ENCODE results near the gene GALNT14. TPM values are rescaled to one million over a fixed set of nuclear protein-coding genes. Genes with fewer than 3 reads are reported as not detected.

The GALNT14 gene
- total RNA-seq, 1 experiment from 2014 or later: 5.9 TPM

DNA sequence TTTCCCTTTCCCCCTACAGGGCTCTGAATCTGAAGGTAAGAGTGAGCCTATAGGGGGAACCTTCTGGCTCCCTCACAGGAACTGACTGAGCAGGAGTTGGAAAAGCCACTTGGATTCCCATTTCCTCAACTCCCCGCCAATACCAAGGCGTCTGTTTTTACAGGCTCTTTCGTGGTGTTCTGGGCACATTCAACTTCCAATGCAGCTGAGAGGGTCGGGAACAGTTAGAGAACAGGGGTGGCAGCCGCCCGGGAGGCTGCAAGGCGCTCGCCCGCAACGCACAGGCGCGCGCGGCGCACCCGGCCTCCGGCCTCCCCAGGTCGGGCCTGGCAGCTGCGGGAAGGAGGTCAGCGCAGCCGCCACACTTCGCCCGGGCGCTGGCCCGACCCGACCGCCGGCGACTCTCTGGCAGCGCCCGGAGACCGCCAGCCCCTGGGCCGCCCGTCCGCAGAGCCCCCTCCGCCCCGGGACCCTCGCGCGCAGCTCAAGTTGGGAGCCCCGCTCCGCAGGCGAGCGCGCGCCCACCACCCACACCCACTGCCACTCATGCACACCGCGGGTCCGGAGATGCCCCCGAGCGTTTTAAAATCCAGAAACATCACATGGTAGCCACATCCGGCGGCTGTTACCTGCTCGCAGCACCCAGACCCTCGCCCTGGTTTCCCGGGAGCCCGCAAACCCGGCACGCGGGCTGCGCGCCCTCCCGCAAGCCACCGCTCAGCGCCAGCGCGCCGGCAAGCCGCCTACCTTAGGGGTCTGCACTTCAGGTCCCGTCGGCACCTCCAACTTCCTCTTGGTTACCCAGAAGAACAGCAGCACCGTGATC is 816 bp downstream of the GALNT14 start:
- DNase-seq (ENCODE audit: low read depth, low spot score): peak; percentile 7
- in situ Hi-C loops (cut with HindIII; ENCODE audit: low pct_unique_long_range_greater_than_20kb, low sequenced_read_pairs): no loop called here

DNA sequence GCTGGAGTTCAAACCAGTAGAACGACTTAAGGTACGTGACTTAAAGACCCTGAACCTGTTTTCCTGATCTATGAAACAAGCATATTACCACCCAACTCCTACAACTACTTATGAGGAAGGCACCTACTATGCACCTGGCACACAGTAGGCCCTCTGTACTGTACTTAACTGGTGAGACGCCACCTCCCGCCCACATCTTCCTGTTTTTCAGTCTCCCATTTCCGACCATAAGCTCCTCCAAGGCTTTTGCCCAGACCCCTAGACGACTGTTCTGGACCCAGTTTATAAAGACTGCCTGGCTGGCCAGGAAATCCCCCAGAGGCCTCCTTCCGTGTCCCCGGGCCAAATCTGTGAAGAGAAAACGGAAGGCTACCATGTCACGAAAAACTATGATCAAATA is 1.5 kb downstream of the GALNT14 start:
- no peak for DNase-seq (ENCODE audit: low read depth, low spot score)
- in situ Hi-C loops (cut with HindIII; ENCODE audit: low pct_unique_long_range_greater_than_20kb, low sequenced_read_pairs): no loop called here

DNA sequence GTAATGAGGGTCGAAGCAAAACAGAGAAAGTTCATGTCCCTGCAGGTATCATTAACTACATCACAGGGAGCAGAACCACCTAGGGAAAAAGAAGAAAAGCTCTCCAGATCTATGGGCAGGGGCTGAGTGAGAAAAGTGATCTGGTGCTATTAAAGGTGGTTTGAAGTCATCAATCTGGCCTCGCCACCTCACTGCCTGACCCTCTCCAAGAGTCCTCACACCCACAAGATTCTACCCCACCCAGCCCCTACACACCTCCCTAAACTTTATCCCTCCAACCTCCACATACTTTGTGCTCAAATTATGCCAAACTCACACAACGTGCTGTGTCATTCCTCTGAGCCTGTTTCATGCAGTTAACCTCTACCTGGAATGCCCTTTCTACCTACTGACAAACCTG is 2.2 kb downstream of the GALNT14 start:
- in situ Hi-C loops (cut with HindIII; ENCODE audit: low pct_unique_long_range_greater_than_20kb, low sequenced_read_pairs): no loop called here
- no peak for DNase-seq (ENCODE audit: low read depth, low spot score)

DNA sequence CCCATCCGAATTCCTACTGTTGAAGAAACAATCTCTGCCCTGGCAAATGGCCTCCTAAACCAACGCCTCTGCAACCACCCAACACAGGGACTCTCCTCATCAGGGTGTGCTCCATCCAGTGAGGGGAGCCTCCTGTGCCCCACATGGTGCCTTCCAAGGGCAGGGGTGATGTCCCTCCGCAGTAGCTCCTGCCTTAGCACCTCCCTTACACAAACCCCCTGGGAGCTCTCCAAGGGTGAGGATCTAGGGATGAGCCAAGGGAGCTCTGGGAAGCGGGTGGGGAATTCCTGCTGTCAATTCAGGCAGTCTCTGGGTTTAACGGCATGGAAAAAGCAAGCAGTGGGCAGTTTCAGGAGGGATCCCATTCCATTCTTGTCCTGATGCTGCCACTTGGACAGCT is 3.8 kb downstream of the GALNT14 start:
- in situ Hi-C loops (cut with HindIII; ENCODE audit: low pct_unique_long_range_greater_than_20kb, low sequenced_read_pairs): no loop called here
- DNase-seq (ENCODE audit: low read depth, low spot score): no peak

DNA sequence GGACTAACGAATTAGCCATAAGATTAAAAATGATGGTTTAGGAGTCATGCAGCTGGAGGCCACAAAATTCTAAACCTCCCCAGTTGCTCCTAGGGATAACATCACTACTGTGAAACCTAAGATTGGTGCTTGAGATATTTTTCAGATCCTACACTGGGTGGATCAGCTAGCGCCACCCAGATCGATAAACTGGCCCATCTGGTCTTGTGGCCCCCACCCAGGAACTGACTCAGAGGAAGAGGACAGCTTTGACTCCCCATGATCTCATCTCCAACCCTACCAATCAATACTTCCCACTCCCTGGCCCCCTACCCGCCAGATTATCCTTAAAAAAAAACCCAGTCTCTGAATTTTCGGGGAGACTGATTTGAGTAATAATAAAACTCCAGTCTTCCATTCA is 5.5 kb downstream of the GALNT14 start:
- DNase-seq (ENCODE audit: low read depth, low spot score): no peak
- in situ Hi-C loops (cut with HindIII; ENCODE audit: low pct_unique_long_range_greater_than_20kb, low sequenced_read_pairs): no loop called here

DNA sequence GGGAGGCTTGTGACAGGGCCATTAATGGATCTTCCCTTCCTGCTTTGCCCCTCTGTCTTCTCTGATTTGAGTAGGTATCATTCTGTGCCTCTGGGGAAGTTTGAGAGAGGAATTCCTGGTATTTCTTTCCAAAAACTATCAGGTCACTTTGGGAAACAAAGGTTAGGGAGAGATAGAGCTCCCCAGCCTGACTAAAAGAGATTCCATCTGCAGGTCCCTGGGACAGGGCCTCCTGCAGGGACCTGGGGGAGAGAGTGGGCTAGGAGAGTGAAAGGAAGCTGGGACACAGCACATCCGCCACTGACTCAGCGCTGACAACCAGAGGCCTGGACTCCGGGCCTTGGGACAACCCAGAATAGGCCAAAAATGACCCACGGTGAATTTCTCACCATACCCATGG is 6.4 kb downstream of the GALNT14 start:
- no peak for DNase-seq (ENCODE audit: low read depth, low spot score)
- in situ Hi-C loops (cut with HindIII; ENCODE audit: low pct_unique_long_range_greater_than_20kb, low sequenced_read_pairs): no loop called here

DNA sequence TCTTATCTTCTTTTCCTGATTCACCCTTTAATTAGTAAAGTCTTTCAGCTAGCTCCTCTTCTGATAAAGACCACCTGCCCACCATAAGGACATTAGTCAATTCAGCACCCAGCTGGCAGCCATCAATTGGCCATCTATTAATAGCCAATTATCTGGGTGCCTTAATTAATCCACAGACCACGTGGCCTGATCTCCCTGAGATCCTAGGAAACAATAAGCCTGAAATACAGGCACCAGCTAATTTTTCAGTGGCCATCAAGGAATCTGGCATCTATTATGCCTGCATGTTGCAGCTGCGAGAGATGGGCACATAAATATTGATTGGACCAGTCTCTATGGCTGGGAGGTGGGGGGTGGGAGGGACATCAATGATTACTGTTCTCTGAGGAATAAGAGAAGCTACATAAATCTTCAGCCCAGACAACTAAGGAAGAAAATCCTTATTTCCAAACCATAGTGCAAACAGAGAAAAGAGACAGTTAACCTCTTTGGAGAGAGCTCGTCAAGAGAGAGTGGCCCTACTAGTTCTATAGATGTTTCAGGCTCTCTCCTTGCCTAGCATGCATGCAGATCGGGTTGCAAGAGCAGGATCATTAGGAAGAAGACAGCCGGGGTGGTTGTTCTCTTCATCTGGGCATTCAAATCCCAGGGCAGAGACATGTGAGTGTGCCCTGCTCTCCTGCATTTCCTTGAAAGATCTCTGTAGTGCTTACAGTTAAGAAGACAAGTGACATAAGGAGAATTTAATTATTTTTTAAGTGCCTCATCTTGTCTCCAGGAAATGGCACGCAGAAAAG is 8.7 kb downstream of the GALNT14 start:
- in situ Hi-C loops (cut with HindIII; ENCODE audit: low pct_unique_long_range_greater_than_20kb, low sequenced_read_pairs): no loop called here
- DNase-seq (ENCODE audit: low read depth, low spot score): no peak

DNA sequence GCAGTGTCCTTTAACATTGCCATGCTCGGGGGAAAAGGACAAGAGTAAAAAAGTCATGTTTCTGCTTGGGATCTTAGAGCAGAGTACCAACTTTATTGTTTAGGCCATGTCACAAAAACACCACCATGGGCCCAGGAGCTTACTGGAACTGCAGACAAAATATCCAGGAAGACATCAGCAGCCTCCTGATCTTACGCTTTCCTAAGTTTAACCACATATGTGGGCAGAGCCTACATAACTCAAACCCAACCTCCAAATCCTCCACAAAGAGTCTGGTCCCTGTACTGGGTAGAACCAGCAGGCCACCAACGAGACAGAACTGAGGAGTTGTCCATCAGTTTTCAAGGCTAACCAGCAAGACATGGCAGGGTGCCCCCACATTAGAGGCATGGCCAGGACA is 10.3 kb downstream of the GALNT14 start:
- in situ Hi-C loops (cut with HindIII; ENCODE audit: low pct_unique_long_range_greater_than_20kb, low sequenced_read_pairs): no loop called here
- no peak for DNase-seq (ENCODE audit: low read depth, low spot score)

DNA sequence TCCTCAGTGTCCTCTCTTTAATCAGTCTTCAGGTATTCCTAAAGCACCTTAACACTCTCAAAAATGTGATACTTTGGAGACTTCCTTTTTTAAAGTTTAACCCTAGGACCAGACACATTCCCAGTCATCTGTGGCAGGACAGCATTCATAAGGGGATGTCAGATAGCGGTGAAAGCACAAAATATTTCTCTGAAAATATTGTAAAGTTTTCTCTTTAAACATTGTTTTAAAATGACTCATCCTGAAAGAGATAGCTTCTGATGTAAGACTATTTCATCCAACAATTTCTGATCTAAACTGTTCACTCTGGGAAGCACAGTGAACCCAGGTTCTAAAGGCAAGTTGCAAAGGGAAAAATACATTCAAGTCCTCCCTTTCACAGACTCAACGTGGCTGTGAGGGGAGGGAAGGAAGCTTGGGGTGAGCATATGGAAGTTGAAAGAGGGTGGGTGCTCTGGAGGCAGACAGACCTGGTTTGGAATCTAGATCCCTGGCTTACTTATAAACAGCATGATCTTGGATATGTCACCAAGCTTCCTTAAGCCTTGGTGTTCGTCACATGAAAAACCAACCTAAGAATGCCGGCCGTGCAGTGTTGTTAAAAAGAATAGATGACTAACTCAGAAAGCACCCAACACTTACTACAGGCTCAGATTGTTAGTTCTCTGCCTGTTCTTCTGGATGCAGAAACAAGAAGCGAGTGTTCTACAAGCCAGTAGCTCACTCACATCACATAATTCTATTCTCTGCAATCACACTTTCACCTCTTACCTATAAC is 12.1 kb downstream of the GALNT14 start:
- in situ Hi-C loops (cut with HindIII; ENCODE audit: low pct_unique_long_range_greater_than_20kb, low sequenced_read_pairs): no loop called here

DNA sequence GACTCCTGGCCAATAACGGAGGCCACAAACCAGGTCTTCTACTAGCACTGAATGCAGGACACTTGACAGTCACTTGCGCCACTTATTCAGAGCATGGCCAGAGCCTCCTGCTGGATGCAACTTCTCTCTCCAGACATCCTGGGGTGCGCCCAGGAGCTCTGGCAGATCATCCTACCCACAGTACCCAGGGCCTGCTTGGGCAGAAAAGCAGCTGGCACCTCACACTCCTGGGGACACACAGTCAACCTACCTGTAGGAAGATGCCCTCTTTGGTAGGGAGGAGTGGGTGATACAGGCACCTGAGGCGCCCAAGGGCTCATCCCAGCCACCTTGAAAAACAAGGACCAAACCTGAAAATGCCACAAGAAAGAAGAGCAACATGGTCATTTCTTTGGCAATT is 13.3 kb downstream of the GALNT14 start:
- in situ Hi-C loops (cut with HindIII; ENCODE audit: low pct_unique_long_range_greater_than_20kb, low sequenced_read_pairs): no loop called here
- DNase-seq (ENCODE audit: low read depth, low spot score): no peak

More for the DNA sequence above, 12.1 kb downstream of the GALNT14 start:
- no peak for DNase-seq (ENCODE audit: low read depth, low spot score)

DNA sequence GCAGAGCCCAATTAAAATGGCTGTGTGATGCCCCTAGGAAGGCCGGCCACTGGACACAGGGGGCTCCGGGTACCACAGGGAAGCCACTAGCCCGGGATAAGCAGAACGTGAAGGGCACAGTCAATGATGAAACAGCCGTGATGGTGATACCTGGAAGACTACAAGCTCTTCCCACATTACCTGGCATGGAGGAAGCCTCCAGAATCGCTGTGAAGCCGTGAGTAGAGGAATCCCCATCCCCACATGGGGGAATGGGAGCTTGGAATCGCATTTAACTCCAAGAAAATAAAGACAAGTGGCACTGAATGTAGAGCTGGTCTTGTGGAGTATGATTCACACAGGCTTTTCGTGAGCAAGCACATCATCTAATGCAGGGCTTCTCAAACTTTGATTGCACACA is 16.1 kb downstream of the GALNT14 start:
- DNase-seq (ENCODE audit: low read depth, low spot score): no peak
- in situ Hi-C loops (cut with HindIII; ENCODE audit: low pct_unique_long_range_greater_than_20kb, low sequenced_read_pairs): no loop called here

DNA sequence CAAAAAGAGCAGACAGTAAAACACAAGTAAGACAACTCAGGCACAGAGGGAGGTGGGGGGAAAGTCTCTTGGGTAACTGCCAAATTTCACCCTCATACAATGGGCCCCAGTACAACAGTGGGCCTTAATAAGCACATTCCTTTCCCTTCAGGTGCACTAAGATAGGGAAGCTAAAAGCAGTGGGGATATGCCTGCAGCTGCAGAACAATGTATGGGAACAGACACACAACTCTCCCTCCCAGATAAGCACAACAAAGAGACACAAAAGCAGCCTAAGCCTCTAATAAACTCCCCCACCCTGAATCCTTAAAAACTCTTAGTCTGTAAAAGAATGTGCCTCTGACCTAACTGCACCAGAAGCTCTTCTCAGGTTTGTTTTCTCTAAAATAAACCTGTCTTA is 24.5 kb downstream of the GALNT14 start:
- in situ Hi-C loops (cut with HindIII; ENCODE audit: low pct_unique_long_range_greater_than_20kb, low sequenced_read_pairs): no loop called here
- no peak for DNase-seq (ENCODE audit: low read depth, low spot score)

DNA sequence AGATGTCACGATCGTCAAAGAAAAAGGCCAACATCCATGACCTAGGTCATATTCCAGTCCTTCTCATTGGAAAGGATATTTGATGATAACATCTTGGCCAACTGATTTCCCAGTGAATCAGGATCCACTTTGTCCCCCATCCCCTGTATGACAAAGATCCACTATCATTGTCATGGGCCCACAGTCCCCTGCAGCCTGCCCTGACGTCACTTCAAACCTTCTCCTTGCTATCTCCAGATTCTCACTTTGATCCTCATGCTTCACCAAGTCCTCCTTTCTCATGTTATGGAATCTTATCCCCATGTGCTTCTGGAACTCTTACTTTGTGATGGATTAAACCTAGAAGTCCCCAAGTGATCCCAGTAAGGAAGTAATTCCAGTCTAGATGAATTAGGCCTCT is 25.7 kb downstream of the GALNT14 start:
- in situ Hi-C loops (cut with HindIII; ENCODE audit: low pct_unique_long_range_greater_than_20kb, low sequenced_read_pairs): no loop called here
- no peak for DNase-seq (ENCODE audit: low read depth, low spot score)

DNA sequence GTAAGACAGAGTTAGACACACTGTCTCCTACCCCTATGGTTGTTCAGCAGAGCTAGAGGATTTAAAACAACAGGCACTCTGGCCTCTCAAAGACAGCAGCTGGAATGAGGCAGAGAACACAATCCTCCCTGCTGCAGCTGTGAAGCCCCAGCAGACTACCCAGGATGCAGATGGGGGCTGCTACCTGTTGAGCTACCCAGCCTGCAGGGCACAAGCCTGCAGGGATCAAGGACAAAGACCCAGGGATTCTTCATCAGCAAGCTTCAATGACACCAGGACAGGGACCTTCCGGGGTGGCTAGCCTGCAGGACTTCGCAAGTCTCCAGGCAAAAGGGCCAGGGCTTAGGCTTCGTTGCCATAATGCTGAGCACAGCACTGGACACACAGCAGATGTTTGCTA is 27.2 kb downstream of the GALNT14 start:
- in situ Hi-C loops (cut with HindIII; ENCODE audit: low pct_unique_long_range_greater_than_20kb, low sequenced_read_pairs): no loop called here
- DNase-seq (ENCODE audit: low read depth, low spot score): no peak

DNA sequence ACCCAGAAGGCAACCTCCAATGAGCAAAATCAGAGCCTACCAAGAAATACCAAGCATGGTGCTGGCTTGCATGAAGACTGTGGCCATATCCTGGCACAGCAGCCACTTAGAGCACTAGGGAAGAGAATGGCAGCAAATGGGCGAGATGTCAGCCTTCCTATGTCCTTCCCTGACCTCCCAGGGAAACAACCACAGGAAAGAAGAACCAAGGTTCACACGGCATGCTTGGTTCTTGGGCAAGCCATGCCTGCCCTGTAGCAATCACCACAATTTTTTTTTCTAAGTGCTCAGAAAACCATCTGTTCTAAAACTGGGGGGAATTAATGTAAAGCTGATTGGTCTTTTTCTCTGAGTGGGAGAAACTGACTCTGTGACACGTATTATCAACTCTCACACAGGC is 27.8 kb downstream of the GALNT14 start:
- no peak for DNase-seq (ENCODE audit: low read depth, low spot score)
- in situ Hi-C loops (cut with HindIII; ENCODE audit: low pct_unique_long_range_greater_than_20kb, low sequenced_read_pairs): no loop called here

DNA sequence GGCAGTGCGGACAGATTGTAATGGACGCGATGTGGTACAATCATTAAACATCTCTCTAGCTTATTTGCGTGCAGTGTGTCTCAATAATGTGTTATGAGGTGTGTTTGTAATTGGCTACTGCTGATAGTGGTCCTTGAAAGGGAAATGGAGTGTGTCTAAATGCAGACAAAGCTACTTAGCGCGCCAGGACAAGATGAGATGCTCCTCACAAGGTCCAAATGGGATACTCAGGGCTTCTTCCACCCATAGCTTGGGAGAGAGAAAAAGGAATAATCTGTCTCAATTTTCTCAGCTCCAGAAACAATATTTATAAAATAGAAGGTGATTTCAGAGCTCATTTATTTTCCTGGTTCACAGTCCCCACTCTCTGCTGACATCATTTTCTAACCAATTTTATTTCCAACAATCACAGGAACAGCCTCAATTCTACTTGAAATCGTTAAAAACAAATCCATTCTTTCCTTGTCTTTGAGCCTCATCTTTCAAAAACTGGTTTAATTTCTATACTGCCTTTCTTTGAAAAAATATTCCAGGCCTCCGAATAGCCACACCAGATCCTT is 28.5 kb downstream of the GALNT14 start:
- no peak for DNase-seq (ENCODE audit: low read depth, low spot score)
- in situ Hi-C loops (cut with HindIII; ENCODE audit: low pct_unique_long_range_greater_than_20kb, low sequenced_read_pairs): no loop called here

DNA sequence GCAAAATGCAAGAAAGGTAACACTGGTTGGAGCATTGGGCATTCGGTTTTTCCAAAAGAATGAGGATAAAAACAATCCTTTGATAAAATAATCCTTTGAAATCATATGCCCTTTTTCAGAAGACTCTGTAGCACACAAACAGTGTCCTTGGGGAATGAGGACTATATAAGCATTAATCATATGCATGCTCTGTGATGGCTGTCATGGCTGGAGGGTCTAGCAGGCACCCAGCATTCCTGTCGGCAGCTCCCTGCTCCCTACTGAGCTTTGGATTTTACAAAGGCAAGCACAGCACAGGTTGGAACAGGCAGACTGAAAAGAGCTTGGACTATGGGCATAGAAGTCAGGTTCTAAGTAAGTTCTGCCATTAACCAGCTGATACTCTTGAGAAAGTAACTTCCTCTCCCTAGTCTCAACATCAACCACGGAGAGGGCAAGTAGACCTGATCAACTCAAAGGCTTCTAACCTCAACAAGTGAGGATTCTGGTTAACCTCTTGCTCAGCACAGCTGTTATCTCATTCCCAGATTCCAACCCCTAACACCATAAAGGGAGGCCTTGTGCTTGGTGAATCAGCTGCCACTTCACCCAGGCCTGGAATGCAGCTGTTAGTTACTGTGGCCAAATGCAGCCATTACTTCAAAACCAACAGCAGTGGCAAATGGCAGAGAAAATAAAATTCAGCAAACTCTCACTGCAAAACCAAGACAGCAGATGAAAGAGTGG is 29.5 kb downstream of the GALNT14 start:
- DNase-seq (ENCODE audit: low read depth, low spot score): peak; percentile 15
- in situ Hi-C loops (cut with HindIII; ENCODE audit: low pct_unique_long_range_greater_than_20kb, low sequenced_read_pairs): no loop called here
